GM23248 (cell line): Measurements from ENCODE around the gene PTPN21. TPM values are rescaled to one million over a fixed set of nuclear protein-coding genes. Genes with fewer than 3 reads are reported as not detected.

ENCODE experiments used
- DNase-seq: peaks from one replicate; pipeline ENCODE4 v3.0.0-alpha.2; 2015
- H2AFZ ChIP-seq: fragments of 200-600 bp; sonication (generic); 2 replicates; pipeline ENCODE4 v1.6.1; 2016; ENCODE audit warnings: antibody characterized with exemption
- H3F3A ChIP-seq: fragments of 200-600 bp; sonication (generic); 2 replicates; pipeline ENCODE4 v1.6.1; 2016; ENCODE audit warnings: mild to moderate bottlenecking, antibody characterized with exemption, mixed run types; ENCODE audit not compliant: insufficient read depth
- H3K27ac ChIP-seq: fragments of 200-600 bp; sonication (generic); 2 replicates; pipeline ENCODE4 v1.5.1; 2016; ENCODE audit warnings: mild to moderate bottlenecking
- H3K27me3 ChIP-seq: fragments of 200-600 bp; sonication (generic); replicated peaks from 2 replicates; pipeline ENCODE4 v1.6.1; 2016; ENCODE audit warnings: mild to moderate bottlenecking; ENCODE audit not compliant: insufficient read depth
- H3K36me3 ChIP-seq: fragments of 200-600 bp; sonication (generic); 2 replicates; pipeline ENCODE4 v1.6.1; 2016; ENCODE audit warnings: low read depth, mild to moderate bottlenecking
- H3K4me1 ChIP-seq: fragments of 200-600 bp; sonication (generic); 2 replicates; pipeline ENCODE4 v1.6.1; 2016; ENCODE audit warnings: mild to moderate bottlenecking; ENCODE audit not compliant: insufficient read depth
- H3K4me2 ChIP-seq: fragments of 200-600 bp; sonication (generic); one replicate; pipeline ENCODE4 v1.6.1; 2016; ENCODE audit warnings: mild to moderate bottlenecking; ENCODE audit not compliant: unreplicated experiment
- H3K4me3 ChIP-seq: fragments of 200-600 bp; sonication (generic); 2 replicates; pipeline ENCODE4 v1.5.1; 2016; ENCODE audit warnings: mild to moderate bottlenecking
- H3K79me2 ChIP-seq: fragments of 200-600 bp; sonication (generic); 2 replicates; pipeline ENCODE4 v1.6.1; 2016; ENCODE audit warnings: mild to moderate bottlenecking; ENCODE audit not compliant: insufficient read depth
- H3K9ac ChIP-seq: fragments of 200-600 bp; sonication (generic); 2 replicates; pipeline ENCODE4 v1.6.1; 2016; ENCODE audit warnings: mild to moderate bottlenecking
- H3K9me2 ChIP-seq: fragments of 200-600 bp; sonication (generic); 2 replicates; pipeline ENCODE4 v1.6.1; 2016; ENCODE audit warnings: mixed run types, mild to moderate bottlenecking, moderate library complexity; ENCODE audit not compliant: insufficient read depth
- H3K9me3 ChIP-seq: fragments of 200-600 bp; sonication (generic); one replicate; pipeline ENCODE4 v1.6.1; 2017; ENCODE audit warnings: low read depth
- H4K20me1 ChIP-seq: fragments of 200-600 bp; sonication (generic); 2 replicates; pipeline ENCODE4 v1.6.0; 2016; ENCODE audit not compliant: insufficient read depth
- EZH2 ChIP-seq: fragments of 200-600 bp; sonication (generic); IDR thresholded peaks from 2 replicates; pipeline ENCODE4 v1.6.1; 2018; ENCODE audit warnings: antibody characterized with exemption, mild to moderate bottlenecking; ENCODE audit not compliant: insufficient read depth, poor library complexity, severe bottlenecking
- EZH2phosphoT487 ChIP-seq: fragments of 200-600 bp; sonication (generic); IDR thresholded peaks from 2 replicates; pipeline ENCODE4 v1.6.1; 2018; ENCODE audit warnings: antibody characterized with exemption, moderate library complexity, mild to moderate bottlenecking, low read depth; ENCODE audit not compliant: insufficient read depth
- WGBS, 2 experiments: methylation state at CpG; one replicate each; pipeline ENCODE4 v1.1.6; 2015 to 2017; ENCODE audit warnings: low lambda C conversion rate in 2 of 2, low coverage in 1 of 2; ENCODE audit errors: missing lambda C conversion rate in 2 of 2; 5-methylcytosine and 5-hydroxymethylcytosine counted together
- in situ Hi-C: fragments of 300-500 bp; cut with MboI; formaldehyde crosslinking; loops from 2 replicates; pipeline ENCODE4 v1.15.0; 2020
- polyA plus RNA-seq: library from polyadenylated mRNA; unstranded; fragments of >200 nt; fragmentation: Nextera tagmentation; extraction: Ambion mirVana; gene quantifications from 2 replicates; pipeline ENCODE4 v1.2.1, GENCODE V29; 2016
- total RNA-seq: library from RNA; depleted of rRNA; stranded (reverse); fragments of >200 nt; shearing (Covaris generic); gene quantifications from 2 replicates; pipeline ENCODE4 v1.2.3, GENCODE V29; 2014

Gene PTPN21
- total and polyA plus RNA-seq, 2 experiments from 2014 or later = 5.7 to 13.3 TPM

DNA sequence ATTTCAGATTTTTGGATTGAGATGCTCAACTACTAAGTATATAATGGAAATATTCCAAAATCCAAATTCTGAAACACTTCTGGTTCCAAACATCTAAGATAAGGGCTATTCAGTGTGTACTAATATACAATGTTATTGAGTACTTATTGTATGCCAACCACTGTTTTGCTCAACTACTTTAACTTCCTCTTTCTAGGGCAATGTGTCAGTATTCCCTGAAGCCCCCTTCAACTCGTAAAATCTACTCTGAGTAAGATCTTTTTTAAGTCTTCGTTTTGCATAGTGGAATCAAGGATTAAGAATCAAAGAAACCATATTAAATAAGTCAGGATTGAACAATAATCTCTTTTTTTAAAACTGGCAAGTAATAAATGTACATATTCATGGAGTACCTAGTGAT is 123.8 kb downstream of the PTPN21 start:
- Histone ChIP-seq H3K36me3 (peaks cover 12% of the 10 kb centered on the region), H3K79me2 (no peaks in the 10 kb centered on the region), H3F3A (no peaks in the 10 kb centered on the region), H3K4me1 (no peaks in the 10 kb centered on the region), H2AFZ (no peak overlapping the region), H3K4me2 (no peak overlapping the region), H3K27me3 (no peaks in the 10 kb centered on the region), H3K27ac (no peak overlapping the region), H3K9me2 (no peaks in the 10 kb centered on the region), H4K20me1 (no peaks in the 10 kb centered on the region), H3K9me3 (no peaks in the 10 kb centered on the region), H3K4me3 (no peak overlapping the region), H3K9ac (no peak overlapping the region)
- no peak for TF ChIP-seq EZH2phosphoT487
- TF ChIP-seq EZH2 = no peak
- WGBS, 2 experiments = 93 to 94% methylated on average over 2 of the region's 2 CpGs
- no peak for DNase-seq
- in situ Hi-C loops = no loop called here

DNA sequence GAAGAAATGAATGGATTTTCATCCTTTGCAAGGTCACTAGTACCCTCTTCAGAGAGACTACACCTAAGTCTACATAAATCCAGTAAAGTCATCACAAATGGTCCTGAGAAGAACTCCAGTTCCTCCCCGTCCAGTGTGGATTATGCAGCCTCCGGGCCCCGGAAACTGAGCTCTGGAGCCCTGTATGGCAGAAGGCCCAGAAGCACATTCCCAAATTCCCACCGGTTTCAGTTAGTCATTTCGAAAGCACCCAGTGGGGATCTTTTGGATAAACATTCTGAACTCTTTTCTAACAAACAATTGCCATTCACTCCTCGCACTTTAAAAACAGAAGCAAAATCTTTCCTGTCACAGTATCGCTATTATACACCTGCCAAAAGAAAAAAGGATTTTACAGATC is 128.5 kb downstream of the PTPN21 start:
- Histone ChIP-seq H3K27ac (no peak overlapping the region), H2AFZ (no peak overlapping the region), H3K79me2 (no peaks in the 10 kb centered on the region), H3K9me2 (no peaks in the 10 kb centered on the region), H3K4me2 (no peak overlapping the region), H3K4me3 (no peak overlapping the region), H3K27me3 (no peaks in the 10 kb centered on the region), H3K9me3 (no peaks in the 10 kb centered on the region), H3K4me1 (peaks cover 29% of the 10 kb centered on the region), H4K20me1 (no peaks in the 10 kb centered on the region), H3K36me3 (peaks cover 1% of the 10 kb centered on the region; the same call in 1 of the 2 replicates), H3F3A (peaks cover 24% of the 10 kb centered on the region), H3K9ac (no peak overlapping the region)
- no peak for DNase-seq
- TF ChIP-seq EZH2 = no peak
- TF ChIP-seq EZH2phosphoT487 = no peak
- in situ Hi-C loops = no loop called here
- 92 to 93% methylated on average over 7 of the region's 7 CpGs for WGBS, 2 experiments

DNA sequence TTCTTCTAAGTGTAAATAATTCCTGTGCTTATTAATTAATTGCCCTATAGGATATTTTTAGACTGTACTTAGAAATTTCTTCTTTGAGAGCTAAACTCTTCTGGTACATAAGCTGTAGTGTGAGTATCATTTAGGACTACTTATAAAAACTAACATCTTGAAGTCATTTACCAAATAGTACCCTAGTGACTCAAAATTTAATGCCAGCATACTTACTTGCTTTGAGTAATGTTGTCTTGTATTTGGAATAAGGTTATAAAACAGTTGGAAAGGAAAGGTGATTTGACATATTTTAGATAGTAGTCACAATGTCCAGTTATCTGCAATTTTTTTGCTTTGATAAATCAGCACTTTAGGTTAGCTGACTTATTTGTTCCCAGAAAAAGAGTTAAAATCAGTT is 130.2 kb downstream of the PTPN21 start:
- no peaks in the 10 kb centered on the region for H3K79me2 ChIP-seq
- DNase-seq = peak; percentile 69

DNA sequence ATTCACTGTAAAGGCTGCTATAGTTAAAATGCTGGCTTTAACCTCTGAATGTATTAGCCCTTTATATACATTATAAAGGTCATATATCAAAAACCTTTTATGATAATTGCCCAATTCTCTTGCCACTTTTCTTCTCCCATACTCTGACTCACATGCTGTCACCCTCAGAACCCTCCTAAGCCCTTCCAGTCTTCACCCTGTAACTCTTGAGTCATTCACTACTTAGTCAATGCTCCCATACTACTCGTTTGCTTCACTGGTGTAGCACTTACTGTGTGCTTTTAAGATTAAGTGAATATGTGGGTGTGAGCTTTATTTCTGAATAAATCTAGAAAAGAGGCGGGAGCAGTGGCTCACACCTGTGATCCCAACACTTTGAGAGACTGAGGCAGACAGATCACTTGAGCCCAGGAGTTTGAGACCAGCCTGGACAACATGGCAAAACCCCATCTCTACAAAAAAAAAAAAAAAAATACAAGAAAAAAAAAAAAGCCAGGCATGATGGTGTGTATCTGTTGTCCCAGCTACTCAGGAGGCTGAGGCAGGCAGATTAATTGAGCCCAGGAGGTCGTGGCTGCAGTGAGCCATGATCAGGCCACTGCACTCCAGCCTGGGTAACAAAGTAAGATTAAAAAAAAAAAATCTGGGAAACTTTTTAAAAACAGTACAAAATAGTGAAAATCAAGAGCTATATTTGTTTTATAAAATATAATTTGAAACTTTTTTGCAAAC is 131.7 kb downstream of the PTPN21 start:
- H3K4me1 ChIP-seq = peaks cover 29% of the 10 kb centered on the region
- no peaks in the 10 kb centered on the region for H3K79me2 ChIP-seq
- peak overlapping the region; percentile 55 for H3K27ac ChIP-seq
- TF ChIP-seq EZH2 (no peak), EZH2phosphoT487 (no peak)
- no peaks in the 10 kb centered on the region for H3K9me2 ChIP-seq
- no peaks in the 10 kb centered on the region for H4K20me1 ChIP-seq
- in situ Hi-C loops = no loop called here
- peak overlapping the region; percentile 24 for H3K4me2 ChIP-seq
- WGBS, 2 experiments = 9 to 12% methylated on average over 3 of the region's 3 CpGs
- H3K9ac ChIP-seq = no peak overlapping the region
- peak; percentile 94 for DNase-seq
- H3F3A ChIP-seq = peaks cover 24% of the 10 kb centered on the region
- H3K4me3 ChIP-seq = no peak overlapping the region
- no peak overlapping the region for H2AFZ ChIP-seq
- H3K9me3 ChIP-seq = no peaks in the 10 kb centered on the region
- no peaks in the 10 kb centered on the region for H3K27me3 ChIP-seq
- H3K36me3 ChIP-seq = peaks cover 6% of the 10 kb centered on the region

More for the DNA sequence above, 130.2 kb downstream of the PTPN21 start:
- Histone ChIP-seq H3K9ac (no peak overlapping the region), H4K20me1 (no peaks in the 10 kb centered on the region), H3K27ac (no peak overlapping the region; the same call in 1 of the 2 replicates), H3K4me1 (peaks cover 29% of the 10 kb centered on the region), H3K27me3 (no peaks in the 10 kb centered on the region), H3K4me3 (peak overlapping the region; percentile 20; the same call in 1 of the 2 replicates), H3K36me3 (no peaks in the 10 kb centered on the region), H3K4me2 (peak overlapping the region; percentile 21), H3K9me3 (no peaks in the 10 kb centered on the region), H3K9me2 (no peaks in the 10 kb centered on the region), H3F3A (peaks cover 24% of the 10 kb centered on the region), H2AFZ (no peak overlapping the region)
- no peak for TF ChIP-seq EZH2
- TF ChIP-seq EZH2phosphoT487 = no peak
- in situ Hi-C loops = no loop called here

DNA sequence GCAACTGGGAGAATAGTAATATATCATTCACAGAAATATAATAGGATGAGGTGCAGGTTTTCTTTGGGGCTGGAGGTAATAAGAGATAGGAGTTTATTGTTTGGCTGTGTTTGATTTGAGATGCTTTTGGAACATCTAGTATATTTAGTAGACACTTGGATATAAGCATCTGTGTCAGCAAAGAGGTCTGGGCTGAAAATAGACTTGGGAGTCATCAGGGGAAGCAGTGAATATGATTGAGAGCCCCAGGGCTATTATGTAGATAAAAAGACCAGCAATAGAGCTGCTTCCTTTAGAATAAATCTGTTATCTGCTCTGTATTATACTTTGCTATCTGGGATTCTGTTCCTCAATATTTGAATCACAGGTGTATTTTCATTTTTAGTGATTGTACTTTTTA is 132.8 kb downstream of the PTPN21 start:
- no peak overlapping the region for H3K9ac ChIP-seq
- in situ Hi-C loops = no loop called here
- peaks cover 29% of the 10 kb centered on the region for H3K4me1 ChIP-seq
- H4K20me1 ChIP-seq = no peaks in the 10 kb centered on the region
- H3K27me3 ChIP-seq = no peaks in the 10 kb centered on the region
- H3K4me3 ChIP-seq = no peak overlapping the region
- TF ChIP-seq EZH2phosphoT487 (no peak), EZH2 (no peak)
- no peak overlapping the region for H3K27ac ChIP-seq
- H3K9me2 ChIP-seq = no peaks in the 10 kb centered on the region
- peaks cover 15% of the 10 kb centered on the region for H3K36me3 ChIP-seq
- no peak overlapping the region for H3K4me2 ChIP-seq
- no peaks in the 10 kb centered on the region for H3K79me2 ChIP-seq
- H3K9me3 ChIP-seq = no peaks in the 10 kb centered on the region
- DNase-seq = peak; percentile 17
- H3F3A ChIP-seq = peaks cover 24% of the 10 kb centered on the region
- no peak overlapping the region for H2AFZ ChIP-seq
